ENCODE data around the gene SLC44A5.

DNA sequence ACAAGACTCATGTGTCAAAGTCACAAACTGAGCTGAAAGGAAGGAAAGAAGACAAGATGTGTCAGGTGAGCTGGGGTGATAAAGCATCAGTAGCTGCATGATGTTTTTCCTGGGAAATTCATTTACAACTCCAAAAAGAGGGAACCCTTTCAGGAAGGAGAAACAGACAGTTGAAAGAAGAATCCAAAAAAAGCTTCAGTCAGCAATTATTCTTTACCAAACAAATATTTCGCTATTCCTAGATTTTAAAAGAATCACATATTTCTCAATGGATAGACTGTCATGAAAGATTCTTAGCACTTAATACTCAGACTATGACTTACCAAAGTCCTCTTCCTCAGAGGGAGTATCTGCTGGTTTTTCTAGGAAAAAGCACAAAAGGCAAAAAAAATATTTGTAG is 214.7 kb downstream of the SLC44A5 start:
- TF ChIP-seq, protein P1, sequence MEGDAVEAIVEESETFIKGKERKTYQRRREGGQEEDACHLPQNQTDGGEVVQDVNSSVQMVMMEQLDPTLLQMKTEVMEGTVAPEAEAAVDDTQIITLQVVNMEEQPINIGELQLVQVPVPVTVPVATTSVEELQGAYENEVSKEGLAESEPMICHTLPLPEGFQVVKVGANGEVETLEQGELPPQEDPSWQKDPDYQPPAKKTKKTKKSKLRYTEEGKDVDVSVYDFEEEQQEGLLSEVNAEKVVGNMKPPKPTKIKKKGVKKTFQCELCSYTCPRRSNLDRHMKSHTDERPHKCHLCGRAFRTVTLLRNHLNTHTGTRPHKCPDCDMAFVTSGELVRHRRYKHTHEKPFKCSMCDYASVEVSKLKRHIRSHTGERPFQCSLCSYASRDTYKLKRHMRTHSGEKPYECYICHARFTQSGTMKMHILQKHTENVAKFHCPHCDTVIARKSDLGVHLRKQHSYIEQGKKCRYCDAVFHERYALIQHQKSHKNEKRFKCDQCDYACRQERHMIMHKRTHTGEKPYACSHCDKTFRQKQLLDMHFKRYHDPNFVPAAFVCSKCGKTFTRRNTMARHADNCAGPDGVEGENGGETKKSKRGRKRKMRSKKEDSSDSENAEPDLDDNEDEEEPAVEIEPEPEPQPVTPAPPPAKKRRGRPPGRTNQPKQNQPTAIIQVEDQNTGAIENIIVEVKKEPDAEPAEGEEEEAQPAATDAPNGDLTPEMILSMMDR (IDR thresholded peaks at IDR 0.05; ENCODE audit: low read depth, low read length), result no peak
- no peak for TF ChIP-seq EZH2phosphoT487 (IDR thresholded peaks at IDR 0.05; ENCODE audit: low read depth)
